Neural cell (in vitro differentiated cells): ENCODE measurements around the gene NOP16. TPM values are rescaled to one million over a fixed set of nuclear protein-coding genes. Genes with fewer than 3 reads are reported as not detected.

ENCODE experiments used
- H2AFZ ChIP-seq: fragments of 200-600, 300-800 bp; sonication (generic), shearing (Covaris generic); 2 replicates; pipeline ENCODE4 v1.6.0; 2014; ENCODE audit warnings: low read depth, mild to moderate bottlenecking, antibody characterized with exemption, low read length, moderate library complexity
- H3F3A ChIP-seq: fragments of 200-600 bp; shearing (Covaris generic); 2 replicates; pipeline ENCODE4 v1.6.1; 2016; ENCODE audit warnings: mild to moderate bottlenecking, moderate library complexity, mixed read lengths, antibody characterized with exemption, low read length; ENCODE audit not compliant: insufficient read depth, poor library complexity, severe bottlenecking
- H3K27ac ChIP-seq: fragments of 200-600, 300-800 bp; sonication (generic), shearing (Covaris generic); 2 replicates; pipeline ENCODE4 v1.5.1; 2014; ENCODE audit warnings: mild to moderate bottlenecking, low read length, moderate library complexity
- H3K27me3 ChIP-seq: fragments of 300-800, 200-600 bp; sonication (generic), shearing (Covaris generic); 2 replicates; pipeline ENCODE4 v1.6.0; 2014; ENCODE audit warnings: mild to moderate bottlenecking, low read depth, low read length, moderate library complexity; ENCODE audit not compliant: insufficient read depth
- H3K36me3 ChIP-seq: fragments of 300-800, 200-600 bp; sonication (generic), shearing (Covaris generic); 2 replicates; pipeline ENCODE4 v1.5.1; 2014; ENCODE audit warnings: mild to moderate bottlenecking, antibody characterized with exemption, low read length, moderate library complexity; ENCODE audit not compliant: insufficient read depth
- H3K4me2 ChIP-seq: fragments of 300-800, 200-600 bp; sonication (generic), shearing (Covaris generic); 2 replicates; pipeline ENCODE4 v1.6.0; 2014; ENCODE audit warnings: mild to moderate bottlenecking, low read length
- H3K4me3 ChIP-seq: fragments of 300-800, 200-600 bp; sonication (generic), shearing (Covaris generic); 2 replicates; pipeline ENCODE4 v1.5.1; 2014; ENCODE audit warnings: mild to moderate bottlenecking, low read length, moderate library complexity
- H3K79me2 ChIP-seq: fragments of 200-600 bp; shearing (Covaris generic); replicated peaks from 2 replicates; pipeline ENCODE4 v1.6.0; 2014; ENCODE audit warnings: mild to moderate bottlenecking, low read length, moderate library complexity; ENCODE audit not compliant: insufficient read depth
- H3K9ac ChIP-seq: fragments of 300-800, 200-600 bp; sonication (generic), shearing (Covaris generic); 2 replicates; pipeline ENCODE4 v1.6.1; 2016; ENCODE audit warnings: mild to moderate bottlenecking, low read length, mixed read lengths
- H3K9me2 ChIP-seq: fragments of 200-600 bp; shearing (Covaris generic); 2 replicates; pipeline ENCODE4 v1.6.1; 2016; ENCODE audit warnings: mild to moderate bottlenecking, low read length, mixed read lengths; ENCODE audit not compliant: insufficient read depth
- H3K9me3 ChIP-seq: fragments of 200-600, 300-800 bp; sonication (generic), shearing (Covaris generic); 2 replicates; pipeline ENCODE4 v1.6.1; 2016; ENCODE audit warnings: mild to moderate bottlenecking, mixed run types, low read length, moderate library complexity, mixed read lengths
- H4K20me1 ChIP-seq: fragments of 200-600 bp; shearing (Covaris generic); 2 replicates; pipeline ENCODE4 v1.6.1; 2016; ENCODE audit warnings: mild to moderate bottlenecking, mixed run types; ENCODE audit not compliant: insufficient read depth
- CTCF ChIP-seq: fragments of 450-650 bp; IDR thresholded peaks from 2 replicates; pipeline ENCODE4 v1.5.1; 2014; ENCODE audit warnings: antibody characterized with exemption, mild to moderate bottlenecking, moderate library complexity; ENCODE audit not compliant: poor library complexity, severe bottlenecking
- EP300 ChIP-seq: fragments of 450-650 bp; conservative IDR thresholded peaks from 2 replicates; pipeline ENCODE4 v1.6.1; 2014; ENCODE audit warnings: antibody characterized with exemption, mild to moderate bottlenecking, moderate library complexity; ENCODE audit not compliant: poor library complexity, severe bottlenecking
- EZH2 ChIP-seq: fragments of 200-600, 300-800 bp; shearing (Covaris generic), sonication (generic); IDR thresholded peaks from 2 replicates; pipeline ENCODE4 v1.6.1; 2014; ENCODE audit warnings: antibody characterized with exemption, low read length, borderline replicate concordance, mild to moderate bottlenecking; ENCODE audit not compliant: insufficient read depth, poor library complexity, severe bottlenecking
- MXI1 ChIP-seq: fragments of 450-650 bp; conservative IDR thresholded peaks from 2 replicates; pipeline ENCODE4 v1.6.1; 2014; ENCODE audit warnings: antibody characterized with exemption, mild to moderate bottlenecking; ENCODE audit not compliant: poor library complexity, severe bottlenecking
- POLR2AphosphoS5 ChIP-seq: IDR thresholded peaks from 2 replicates; pipeline ENCODE4 v1.6.1; 2012
- RAD21 ChIP-seq: fragments of 450-650 bp; conservative IDR thresholded peaks from 2 replicates; pipeline ENCODE4 v1.6.1; 2014; ENCODE audit warnings: antibody characterized with exemption, mild to moderate bottlenecking, moderate library complexity
- REST ChIP-seq: IDR thresholded peaks from 2 replicates; pipeline ENCODE4 v1.6.1; 2012; ENCODE audit warnings: borderline replicate concordance
- SMC3 ChIP-seq: fragments of 450-650 bp; conservative IDR thresholded peaks from 2 replicates; pipeline ENCODE4 v1.6.1; 2014; ENCODE audit warnings: antibody characterized with exemption, mild to moderate bottlenecking, moderate library complexity; ENCODE audit not compliant: poor library complexity
- TAF1 ChIP-seq: IDR thresholded peaks from 2 replicates; pipeline ENCODE4 v1.6.1; 2012; ENCODE audit warnings: low read depth
- polyA plus RNA-seq: library from polyadenylated mRNA; depleted of rRNA; stranded (reverse); fragments of >200 nt; gene quantifications from 2 replicates; pipeline ENCODE4 v1.2.3, GENCODE V29; 2014

The NOP16 gene
- polyA plus RNA-seq, 1 donor from 2014 or later, result 23.9 TPM

GRCh38 chr5:176392526-176392925, 4.1 kb upstream of the NOP16 start:
- Histone ChIP-seq H3K27ac (no peak overlapping the region), H3K79me2 (peaks cover 4% of the 10 kb centered on the region), H3K36me3 (no peaks in the 10 kb centered on the region)

GRCh38 chr5:176391999-176392398, 3.6 kb upstream of the NOP16 start:
- H3K4me2 ChIP-seq, result no peak overlapping the region
- H4K20me1 ChIP-seq, result no peaks in the 10 kb centered on the region
- no peaks in the 10 kb centered on the region for H3F3A ChIP-seq
- H3K9me3 ChIP-seq, result no peaks in the 10 kb centered on the region
- H3K9me2 ChIP-seq, result no peaks in the 10 kb centered on the region
- H2AFZ ChIP-seq, result no peak overlapping the region
- H3K36me3 ChIP-seq, result no peaks in the 10 kb centered on the region
- H3K9ac ChIP-seq, result no peak overlapping the region
- no peak overlapping the region for H3K27ac ChIP-seq
- peaks cover 10% of the 10 kb centered on the region for H3K79me2 ChIP-seq
- no peaks in the 10 kb centered on the region for H3K27me3 ChIP-seq
- H3K4me3 ChIP-seq, result no peak overlapping the region
- no peak for TF ChIP-seq EP300
- TF ChIP-seq REST, result no peak
- TF ChIP-seq CTCF, result no peak
- TF ChIP-seq RAD21, result no peak
- no peak for TF ChIP-seq EZH2
- no peak for TF ChIP-seq TAF1
- TF ChIP-seq SMC3, result no peak

More at GRCh38 chr5:176392526-176392925, 4.1 kb upstream of the NOP16 start:
- TF ChIP-seq CTCF (no peak), SMC3 (no peak), POLR2AphosphoS5 (no peak), REST (no peak), EP300 (no peak), EZH2 (no peak), RAD21 (no peak), MXI1 (no peak)
- H3K4me3 ChIP-seq, result no peak overlapping the region
- H3F3A ChIP-seq, result no peaks in the 10 kb centered on the region
- no peak overlapping the region for H2AFZ ChIP-seq
- no peaks in the 10 kb centered on the region for H3K27me3 ChIP-seq
- no peaks in the 10 kb centered on the region for H3K9me3 ChIP-seq
- no peak overlapping the region for H3K9ac ChIP-seq
- no peak overlapping the region for H3K4me2 ChIP-seq
- H4K20me1 ChIP-seq, result no peaks in the 10 kb centered on the region
- H3K9me2 ChIP-seq, result no peaks in the 10 kb centered on the region
